ENCODE results near the gene SNX12.
A peak's percentile ranks its signal among the peaks of the same experiment; 100 is the strongest.

Gene SNX12

GRCh38 chrX:71098951-71099506 lies 30.9 kb upstream of the SNX12 start:
- no peaks in the 10 kb centered on the region for H3K36me3 ChIP-seq (ENCODE audit: control insufficient read depth, insufficient read depth, low read length)
- no peak overlapping the region for H3K4me3 ChIP-seq (ENCODE audit: low read depth, low read length)
- H3K9ac ChIP-seq = no peak overlapping the region
- TF ChIP-seq CTCF (IDR thresholded peaks at IDR 0.05) = no peak
- H3K4me1 ChIP-seq = peaks cover 3% of the 10 kb centered on the region
- H2AFZ ChIP-seq = no peak overlapping the region
- H3K27ac ChIP-seq = no peak overlapping the region
- no peaks in the 10 kb centered on the region for H3K27me3 ChIP-seq (ENCODE audit: control insufficient read depth, insufficient read depth, low read length)
- no peaks in the 10 kb centered on the region for H3K9me3 ChIP-seq (ENCODE audit: control insufficient read depth, low read length)
- no peak overlapping the region for H3K4me2 ChIP-seq (ENCODE audit: low read length)
- H3K79me2 ChIP-seq = no peaks in the 10 kb centered on the region

- peak; percentile 47 for TF ChIP-seq CTCF (IDR thresholded peaks at IDR 0.05)
- Histone ChIP-seq H3K9me3 (ENCODE audit: control insufficient read depth, low read length) (no peaks in the 10 kb centered on the region), H3K27ac (no peak overlapping the region), H3K4me2 (ENCODE audit: low read length) (no peak overlapping the region), H3K9ac (no peak overlapping the region), H3K36me3 (ENCODE audit: control insufficient read depth, insufficient read depth, low read length) (no peaks in the 10 kb centered on the region), H3K4me1 (no peaks in the 10 kb centered on the region), H3K79me2 (no peaks in the 10 kb centered on the region), H2AFZ (no peak overlapping the region), H3K27me3 (ENCODE audit: control insufficient read depth, insufficient read depth, low read length) (no peaks in the 10 kb centered on the region), H3K4me3 (ENCODE audit: low read depth, low read length) (no peak overlapping the region)
These were observed 30.2 kb upstream of the SNX12 start for GRCh38 chrX:71098302-71098701.

GRCh38 chrX:71096760-71097032 lies 28.6 kb upstream of the SNX12 start:
- no peak overlapping the region for H3K27ac ChIP-seq
- peak overlapping the region; percentile 67 for H3K4me2 ChIP-seq (ENCODE audit: low read length)
- no peaks in the 10 kb centered on the region for H3K79me2 ChIP-seq
- H2AFZ ChIP-seq = peak overlapping the region; percentile 76
- no peak overlapping the region for H3K9ac ChIP-seq
- H3K36me3 ChIP-seq (ENCODE audit: control insufficient read depth, insufficient read depth, low read length) = no peaks in the 10 kb centered on the region
- H3K4me1 ChIP-seq = no peaks in the 10 kb centered on the region
- no peak for TF ChIP-seq CTCF (IDR thresholded peaks at IDR 0.05)
- H3K9me3 ChIP-seq (ENCODE audit: control insufficient read depth, low read length) = no peaks in the 10 kb centered on the region
- peak overlapping the region; percentile 68 for H3K4me3 ChIP-seq (ENCODE audit: low read depth, low read length)
- H3K27me3 ChIP-seq (ENCODE audit: control insufficient read depth, insufficient read depth, low read length) = no peaks in the 10 kb centered on the region

GRCh38 chrX:71095981-71096759 lies 28.0 kb upstream of the SNX12 start:
- Histone ChIP-seq H3K9ac (no peak overlapping the region), H3K4me1 (no peaks in the 10 kb centered on the region), H3K4me3 (ENCODE audit: low read depth, low read length) (peak overlapping the region; percentile 68), H3K27me3 (ENCODE audit: control insufficient read depth, insufficient read depth, low read length) (no peaks in the 10 kb centered on the region), H3K27ac (no peak overlapping the region), H3K36me3 (ENCODE audit: control insufficient read depth, insufficient read depth, low read length) (no peaks in the 10 kb centered on the region), H2AFZ (peak overlapping the region; percentile 78), H3K9me3 (ENCODE audit: control insufficient read depth, low read length) (no peaks in the 10 kb centered on the region), H3K4me2 (ENCODE audit: low read length) (peak overlapping the region; percentile 67), H3K79me2 (no peaks in the 10 kb centered on the region)
- no peak for TF ChIP-seq CTCF (IDR thresholded peaks at IDR 0.05)

- no peak for TF ChIP-seq CTCF (IDR thresholded peaks at IDR 0.05)
- Histone ChIP-seq H3K4me2 (ENCODE audit: low read length) (peak within 1 kb of the TSS; percentile 68), H3K27me3 (ENCODE audit: control insufficient read depth, insufficient read depth, low read length) (no peaks in the 10 kb centered on the region), H2AFZ (peak within 1 kb of the TSS; percentile 78), H3K4me1 (no peaks in the 10 kb centered on the region), H3K9ac (no peak within 1 kb of the TSS), H3K27ac (no peak within 1 kb of the TSS), H3K4me3 (ENCODE audit: low read depth, low read length) (peak within 1 kb of the TSS; percentile 68), H3K36me3 (ENCODE audit: control insufficient read depth, insufficient read depth, low read length) (no peaks in the 10 kb centered on the region), H3K9me3 (ENCODE audit: control insufficient read depth, low read length) (no peaks in the 10 kb centered on the region), H3K79me2 (no peaks in the 10 kb centered on the region)
These were observed 27.4 kb upstream of the SNX12 start, which contains the start of gene FOXO4 for GRCh38 chrX:71095555-71095980. Gene FOXO4, plus strand, starts transcription at chrX:71095851. Its CDS starts 678 bp downstream, at chrX:71096529.

All from parathyroid adenoma (tissue), 2 donors.